HL-60 (cell line): ENCODE measurements around the gene EREG.

Source experiments
- DNase-seq, 2 experiments: peaks; one replicate each; pipeline ENCODE4 v3.0.0-alpha.2; 2010 to 2020; ENCODE audit warnings: low read depth in 1 of 2, low spot score in 1 of 2
- H3K27ac ChIP-seq: fragments of 250-450 bp; sonication (Bioruptor Pico); replicated peaks from 2 replicates; pipeline ENCODE4 v1.5.1; 2020; ENCODE audit warnings: mild to moderate bottlenecking, moderate library complexity
- H3K27me3 ChIP-seq: fragments of 250-450 bp; sonication (Bioruptor Pico); 2 replicates; pipeline ENCODE4 v1.5.1; 2021; ENCODE audit warnings: mild to moderate bottlenecking, moderate library complexity; ENCODE audit not compliant: insufficient read depth, poor library complexity, severe bottlenecking
- H3K4me3 ChIP-seq: replicated peaks from 2 replicates; pipeline ENCODE4 v1.5.1; 2011; ENCODE audit warnings: mild to moderate bottlenecking, control low read depth, low read length; ENCODE audit not compliant: insufficient read depth
- GABPA ChIP-seq: IDR thresholded peaks from 2 replicates; pipeline ENCODE4 v1.6.1; 2012; ENCODE audit warnings: low read depth
- POLR2AphosphoS5 ChIP-seq: IDR thresholded peaks from 2 replicates; pipeline ENCODE4 v1.6.1; 2012; ENCODE audit warnings: low read depth
- SPI1 ChIP-seq: IDR thresholded peaks from 2 replicates; pipeline ENCODE4 v1.6.1; 2012; ENCODE audit warnings: low read depth, mild to moderate bottlenecking, borderline replicate concordance
- TF ChIP-seq, protein P1 (sequence below): IDR thresholded peaks from one replicate; pipeline ENCODE4 v1.5.1; 2011; ENCODE audit warnings: low read length, control low read depth, inconsistent platforms; ENCODE audit not compliant: insufficient read depth
- TF ChIP-seq, protein P2 (sequence below): IDR thresholded peaks from 2 replicates; pipeline ENCODE4 v1.6.1; 2012; ENCODE audit warnings: low read depth; ENCODE audit not compliant: insufficient replicate concordance

The EREG gene

GRCh38 chr4:74320559-74321118, 44.3 kb upstream of the EREG start:
- no peaks in the 10 kb centered on the region for H3K27me3 ChIP-seq
- H3K4me3 ChIP-seq, result no peak overlapping the region
- peak in 1 of 2 experiments; percentile 39 for DNase-seq
- TF ChIP-seq, protein P1, sequence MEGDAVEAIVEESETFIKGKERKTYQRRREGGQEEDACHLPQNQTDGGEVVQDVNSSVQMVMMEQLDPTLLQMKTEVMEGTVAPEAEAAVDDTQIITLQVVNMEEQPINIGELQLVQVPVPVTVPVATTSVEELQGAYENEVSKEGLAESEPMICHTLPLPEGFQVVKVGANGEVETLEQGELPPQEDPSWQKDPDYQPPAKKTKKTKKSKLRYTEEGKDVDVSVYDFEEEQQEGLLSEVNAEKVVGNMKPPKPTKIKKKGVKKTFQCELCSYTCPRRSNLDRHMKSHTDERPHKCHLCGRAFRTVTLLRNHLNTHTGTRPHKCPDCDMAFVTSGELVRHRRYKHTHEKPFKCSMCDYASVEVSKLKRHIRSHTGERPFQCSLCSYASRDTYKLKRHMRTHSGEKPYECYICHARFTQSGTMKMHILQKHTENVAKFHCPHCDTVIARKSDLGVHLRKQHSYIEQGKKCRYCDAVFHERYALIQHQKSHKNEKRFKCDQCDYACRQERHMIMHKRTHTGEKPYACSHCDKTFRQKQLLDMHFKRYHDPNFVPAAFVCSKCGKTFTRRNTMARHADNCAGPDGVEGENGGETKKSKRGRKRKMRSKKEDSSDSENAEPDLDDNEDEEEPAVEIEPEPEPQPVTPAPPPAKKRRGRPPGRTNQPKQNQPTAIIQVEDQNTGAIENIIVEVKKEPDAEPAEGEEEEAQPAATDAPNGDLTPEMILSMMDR, result peak; percentile 21
- TF ChIP-seq POLR2AphosphoS5, result no peak
- H3K27ac ChIP-seq, result no peak overlapping the region

GRCh38 chr4:74322301-74322700, 42.6 kb upstream of the EREG start:
- TF ChIP-seq POLR2AphosphoS5 (no peak), SPI1 (no peak), GABPA (no peak)
- TF ChIP-seq, protein P2, sequence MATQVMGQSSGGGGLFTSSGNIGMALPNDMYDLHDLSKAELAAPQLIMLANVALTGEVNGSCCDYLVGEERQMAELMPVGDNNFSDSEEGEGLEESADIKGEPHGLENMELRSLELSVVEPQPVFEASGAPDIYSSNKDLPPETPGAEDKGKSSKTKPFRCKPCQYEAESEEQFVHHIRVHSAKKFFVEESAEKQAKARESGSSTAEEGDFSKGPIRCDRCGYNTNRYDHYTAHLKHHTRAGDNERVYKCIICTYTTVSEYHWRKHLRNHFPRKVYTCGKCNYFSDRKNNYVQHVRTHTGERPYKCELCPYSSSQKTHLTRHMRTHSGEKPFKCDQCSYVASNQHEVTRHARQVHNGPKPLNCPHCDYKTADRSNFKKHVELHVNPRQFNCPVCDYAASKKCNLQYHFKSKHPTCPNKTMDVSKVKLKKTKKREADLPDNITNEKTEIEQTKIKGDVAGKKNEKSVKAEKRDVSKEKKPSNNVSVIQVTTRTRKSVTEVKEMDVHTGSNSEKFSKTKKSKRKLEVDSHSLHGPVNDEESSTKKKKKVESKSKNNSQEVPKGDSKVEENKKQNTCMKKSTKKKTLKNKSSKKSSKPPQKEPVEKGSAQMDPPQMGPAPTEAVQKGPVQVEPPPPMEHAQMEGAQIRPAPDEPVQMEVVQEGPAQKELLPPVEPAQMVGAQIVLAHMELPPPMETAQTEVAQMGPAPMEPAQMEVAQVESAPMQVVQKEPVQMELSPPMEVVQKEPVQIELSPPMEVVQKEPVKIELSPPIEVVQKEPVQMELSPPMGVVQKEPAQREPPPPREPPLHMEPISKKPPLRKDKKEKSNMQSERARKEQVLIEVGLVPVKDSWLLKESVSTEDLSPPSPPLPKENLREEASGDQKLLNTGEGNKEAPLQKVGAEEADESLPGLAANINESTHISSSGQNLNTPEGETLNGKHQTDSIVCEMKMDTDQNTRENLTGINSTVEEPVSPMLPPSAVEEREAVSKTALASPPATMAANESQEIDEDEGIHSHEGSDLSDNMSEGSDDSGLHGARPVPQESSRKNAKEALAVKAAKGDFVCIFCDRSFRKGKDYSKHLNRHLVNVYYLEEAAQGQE, result no peak
- TF ChIP-seq, protein P1, result no peak
- no peak overlapping the region for H3K4me3 ChIP-seq
- no peak for DNase-seq
- H3K27me3 ChIP-seq, result no peaks in the 10 kb centered on the region
- H3K27ac ChIP-seq, result no peak overlapping the region

- Histone ChIP-seq H3K4me3 (no peak overlapping the region), H3K27ac (no peak overlapping the region), H3K27me3 (no peaks in the 10 kb centered on the region)
- TF ChIP-seq, protein P2, result no peak
- TF ChIP-seq POLR2AphosphoS5 (no peak), GABPA (no peak), SPI1 (no peak)
- TF ChIP-seq, protein P1, result no peak
- DNase-seq, result no peak
These were observed 41.3 kb upstream of the EREG start for GRCh38 chr4:74323663-74324062.

GRCh38 chr4:74324262-74324661, 40.7 kb upstream of the EREG start:
- Histone ChIP-seq H3K27me3 (no peaks in the 10 kb centered on the region), H3K27ac (no peak overlapping the region), H3K4me3 (no peak overlapping the region)
- TF ChIP-seq, protein P1, result no peak
- TF ChIP-seq SPI1 (no peak), GABPA (no peak), POLR2AphosphoS5 (no peak)
- TF ChIP-seq, protein P2, result no peak
- no peak for DNase-seq
